ENCODE measurements around the gene GUCA2A.

The GUCA2A gene

DNA sequence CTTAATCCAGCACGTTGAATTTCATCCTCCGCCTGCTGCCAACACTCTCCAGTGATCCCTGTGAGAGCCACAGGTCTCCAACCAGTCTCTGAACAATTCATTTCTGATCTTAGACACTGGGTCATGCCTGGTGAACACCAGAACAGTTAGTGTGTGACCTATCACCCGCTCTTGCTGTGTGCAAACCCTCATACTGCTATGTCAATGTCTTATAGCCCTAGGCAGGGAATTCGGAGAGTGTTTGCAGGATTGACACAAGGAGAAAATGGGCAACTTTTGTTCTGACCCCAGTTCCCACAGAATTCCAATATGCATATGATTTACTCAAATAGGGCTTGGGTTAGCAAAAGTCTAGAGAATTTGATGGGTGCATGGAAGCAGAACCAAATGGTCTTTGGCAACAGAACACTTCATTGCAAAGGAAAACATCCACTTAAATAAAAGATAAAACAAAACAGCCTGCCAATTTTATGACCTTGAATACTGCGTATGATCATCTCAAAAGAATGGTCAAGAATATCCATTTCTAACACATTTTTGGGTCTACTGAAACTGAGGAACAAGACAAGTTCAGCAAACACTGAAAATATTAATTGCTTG, 34.4 kb downstream of the GUCA2A start:
- no peak for DNase-seq (ENCODE audit: low read depth, low spot score)

DNA sequence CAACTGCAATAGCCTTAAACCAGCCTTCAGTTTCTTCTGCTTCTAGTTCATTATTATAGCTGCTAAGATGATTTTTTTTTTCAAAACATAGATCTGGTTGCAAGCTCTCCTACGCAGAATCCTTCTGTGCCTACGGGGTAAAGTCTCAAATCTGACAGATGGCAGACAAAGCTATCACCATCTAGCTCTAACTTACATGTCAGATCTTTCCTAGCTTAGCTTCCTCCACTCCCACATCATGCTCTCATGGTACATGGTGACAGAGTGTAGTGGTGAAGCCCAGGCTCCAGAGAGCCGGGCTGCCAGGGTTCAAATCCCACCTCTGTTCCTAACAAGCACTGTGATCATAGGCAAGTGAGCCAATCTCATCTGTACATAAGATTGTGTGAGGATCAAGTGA, 35.6 kb downstream of the GUCA2A start:
- no peak for DNase-seq (ENCODE audit: low read depth, low spot score)

DNA sequence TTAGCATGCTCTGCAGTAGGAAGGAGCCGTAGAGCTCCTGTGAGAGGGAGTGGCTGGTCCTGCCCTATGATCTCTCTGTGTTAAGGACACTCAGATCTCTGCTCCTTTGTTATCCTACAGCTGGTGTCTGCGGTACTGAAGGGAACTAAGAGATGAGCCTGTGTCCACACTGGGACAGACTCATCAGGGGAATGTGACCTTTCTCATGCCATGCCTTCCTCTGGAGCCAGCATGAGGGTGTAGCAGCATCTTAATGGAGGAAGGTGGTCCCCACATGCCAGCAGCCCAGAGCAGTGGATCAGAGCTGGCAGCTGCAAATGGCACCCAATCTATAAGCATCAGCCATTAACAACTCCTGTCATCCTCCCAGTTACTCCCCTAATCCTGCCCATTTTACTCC, 36.0 kb downstream of the GUCA2A start:
- DNase-seq (ENCODE audit: low read depth, low spot score) = no peak

DNA sequence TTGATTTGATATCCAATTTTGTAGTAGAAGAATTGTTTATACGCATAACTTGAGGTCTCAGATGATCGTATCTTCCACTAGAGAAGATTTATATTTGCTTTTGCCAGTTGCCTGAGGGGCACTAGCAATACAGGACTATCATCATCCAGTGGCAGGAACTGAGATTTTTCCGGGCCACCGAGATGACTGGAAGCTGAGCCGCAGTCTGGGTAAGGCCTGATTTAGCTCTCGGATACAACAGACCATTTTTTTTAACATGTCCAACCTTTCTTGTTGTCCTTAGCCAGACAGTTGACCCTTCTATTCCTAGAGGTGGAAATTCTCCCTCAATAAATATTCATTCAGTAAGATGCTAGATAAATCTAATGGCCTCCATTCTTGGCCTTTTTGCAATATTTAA, 36.8 kb downstream of the GUCA2A start:
- no peak for DNase-seq (ENCODE audit: low read depth, low spot score)

DNA sequence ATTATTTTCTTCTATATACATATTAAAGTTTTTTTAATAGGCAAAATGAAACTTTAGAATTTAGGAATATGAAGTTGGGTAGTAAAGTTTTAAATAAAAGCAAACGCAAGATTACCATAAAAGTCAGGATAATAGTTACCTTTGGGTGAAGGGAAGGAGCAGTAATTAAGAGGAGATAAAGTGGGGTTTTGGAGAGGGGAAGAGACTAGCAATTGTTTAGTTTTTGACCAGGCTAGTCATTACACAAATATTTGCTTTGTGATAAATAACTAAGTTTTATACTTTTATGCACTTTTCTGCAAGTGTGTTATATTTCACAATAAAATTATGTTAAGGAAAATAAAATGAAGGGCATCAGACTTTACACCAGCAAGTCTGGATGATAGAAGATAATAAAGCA, 39.0 kb downstream of the GUCA2A start:
- DNase-seq (ENCODE audit: low read depth, low spot score) = no peak

DNA sequence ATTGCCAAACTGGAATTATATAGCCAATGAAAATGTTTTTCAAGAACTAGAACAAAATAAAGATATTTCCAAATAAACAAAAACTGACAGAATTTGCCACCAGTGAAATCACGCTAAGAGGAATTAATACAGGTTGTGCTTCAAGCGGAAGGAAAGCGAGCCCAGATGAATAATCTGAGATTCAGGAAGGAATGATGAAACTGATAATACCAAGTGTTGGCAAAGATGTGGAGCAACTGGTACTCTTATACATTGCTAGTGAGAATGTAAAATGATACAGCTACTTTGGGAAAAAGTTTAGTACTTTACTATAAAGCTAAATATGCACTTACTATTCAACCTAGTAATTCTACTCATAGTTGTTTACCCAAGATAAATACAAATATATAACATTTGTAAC, 42.1 kb downstream of the GUCA2A start:
- no peak for DNase-seq (ENCODE audit: low read depth, low spot score)

DNA sequence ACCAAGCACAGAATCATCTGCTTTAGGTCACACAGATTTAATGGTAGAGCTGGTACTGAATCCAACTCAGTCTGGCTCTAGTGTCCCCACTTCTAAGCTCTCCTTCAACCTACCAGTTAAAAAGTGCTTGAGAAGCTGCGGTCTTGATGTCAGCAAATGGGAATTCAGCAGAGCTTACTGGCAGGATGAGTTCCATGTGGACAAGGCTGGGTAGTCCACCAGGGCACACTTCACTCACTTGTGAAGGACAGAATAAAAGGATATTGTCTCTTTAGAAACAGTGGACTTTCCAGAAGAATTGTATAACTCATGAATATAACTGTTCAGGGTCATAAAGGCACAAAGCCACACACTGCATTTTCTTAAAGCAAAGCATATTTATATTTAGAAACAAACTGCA, 46.4 kb downstream of the GUCA2A start:
- no peak for DNase-seq (ENCODE audit: low read depth, low spot score)

DNA sequence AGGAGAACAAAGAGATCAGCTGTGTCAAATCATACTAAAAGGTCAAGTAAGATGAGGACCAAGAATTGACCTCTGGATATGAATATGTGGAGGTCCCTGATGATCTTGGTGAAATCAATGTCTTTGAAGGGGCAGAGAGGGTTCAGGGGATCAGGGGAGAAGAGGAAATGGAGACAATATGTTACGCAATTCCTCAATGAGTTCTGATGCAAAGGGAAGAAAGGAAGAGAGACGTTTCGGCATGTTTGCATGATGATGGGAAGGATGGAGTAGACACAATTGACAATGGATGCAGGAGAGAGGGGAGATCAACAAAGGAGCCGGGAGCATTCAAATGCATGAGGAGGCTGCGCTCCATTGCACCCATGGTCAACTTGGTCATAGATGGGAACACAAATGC, 47.3 kb downstream of the GUCA2A start:
- no peak for DNase-seq (ENCODE audit: low read depth, low spot score)

DNA sequence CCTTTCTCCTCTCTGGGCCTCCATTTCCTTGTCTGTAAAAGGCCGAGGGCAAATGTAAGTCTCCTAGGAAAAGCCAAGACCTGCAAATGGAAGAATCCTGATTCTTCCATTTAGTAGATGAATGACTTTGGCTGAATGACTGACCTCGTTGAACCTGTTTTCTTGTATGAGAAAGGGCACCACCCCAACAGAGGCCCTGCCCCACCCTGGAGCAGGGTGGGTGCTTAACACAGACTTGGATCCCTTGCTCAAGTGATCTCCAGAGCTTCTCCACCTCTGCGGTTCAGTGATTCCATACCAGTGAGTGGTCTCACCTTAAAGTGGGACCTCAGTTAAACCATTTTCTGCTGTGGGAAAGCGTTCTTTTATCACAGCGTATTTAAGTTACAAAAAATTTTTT, 50.3 kb downstream of the GUCA2A start:
- no peak for DNase-seq (ENCODE audit: low read depth, low spot score)
